Spleen (tissue), 7 donors: ENCODE data around the gene MTA1.

Experiments used
- CTCF ChIP-seq, 11 experiments: fragments of 200-600 bp in 7 of 11; fragments of 450-650 bp in 4 of 11; sonication (generic) in 4 of 11; IDR thresholded peaks in 8 of 11; conservative IDR thresholded peaks in 3 of 11; 1 replicate in 7 of 11; 2 replicates in 4 of 11; pipeline versions ENCODE4 v1.4.0 to v1.8.0; 2016 to 2021; ENCODE audit warnings: antibody characterized with exemption in 11 of 11, inconsistent platforms in 4 of 11, mild to moderate bottlenecking in 1 of 11
- POLR2A ChIP-seq, 3 donors: fragments of 450-650 bp; IDR thresholded peaks; one replicate each; pipeline ENCODE4 v1.5.1; 2017; ENCODE audit warnings: antibody characterized with exemption in 3 of 3, mild to moderate bottlenecking in 1 of 3
- donor health status: DM: no; HTN: no; CAD: no; lungs with moderate emphysema.
- donor health status: DM: no; HTN: no; CAD: no.
- donor health status: DM: no; HTN: no; CAD: no.

GRCh38 chr14:105474483-105475268 is 55.0 kb downstream of the MTA1 start, which contains the start of gene CRIP2:
- TF ChIP-seq CTCF (IDR thresholded peaks at IDR 0.05 in 8 of 11, conservative IDR thresholded peaks at IDR 0.05 in 3 of 11) (no peak), POLR2A (IDR thresholded peaks at IDR 0.05) (no peak)
